Activated naive CD4-positive, alpha-beta T cell treated with anti-CD3 and anti-CD28 coated beads, Interleukin-2, amount 50 U/mL, for 24 hours (primary cell): ENCODE data around the gene LRRC8A.
"Not testable (repeated sequence)": the region's sequence is repeated elsewhere in the genome, so short reads cannot be mapped to it uniquely, and the experiment has no call there.

Experiments
- H3K27ac Mint-ChIP-seq: one replicate; pipeline ENCODE4 v1.8.0; 2021; ENCODE audit warnings: mild to moderate bottlenecking, mixed read lengths
- H3K27me3 Mint-ChIP-seq: one replicate; pipeline ENCODE4 v1.8.0; 2021; ENCODE audit warnings: mixed read lengths
- H3K36me3 Mint-ChIP-seq: one replicate; pipeline ENCODE4 v1.8.0; 2021; ENCODE audit warnings: mixed read lengths
- H3K4me1 Mint-ChIP-seq: one replicate; pipeline ENCODE4 v1.8.0; 2021; ENCODE audit warnings: mixed read lengths
- H3K4me3 Mint-ChIP-seq: one replicate; pipeline ENCODE4 v1.8.0; 2021; ENCODE audit warnings: mild to moderate bottlenecking, mixed read lengths
- H3K9me3 Mint-ChIP-seq: one replicate; pipeline ENCODE4 v1.8.0; 2021; ENCODE audit warnings: mixed read lengths

Gene LRRC8A

GRCh38 chr9:128946571-128947276 is 64.8 kb downstream of the LRRC8A start:
- H3K4me3 Mint-ChIP-seq: peak overlapping the region; percentile 89
- peaks cover 10% of the 10 kb centered on the region for H3K36me3 Mint-ChIP-seq
- H3K27ac Mint-ChIP-seq: peak overlapping the region; percentile 97
- peaks cover 29% of the 10 kb centered on the region for H3K4me1 Mint-ChIP-seq
- no peaks in the 10 kb centered on the region for H3K9me3 Mint-ChIP-seq
- no peaks in the 10 kb centered on the region for H3K27me3 Mint-ChIP-seq

- Mint-ChIP-seq H3K9me3 (no peaks in the 10 kb centered on the region), H3K4me3 (peak overlapping the region; percentile 89), H3K27me3 (no peaks in the 10 kb centered on the region), H3K4me1 (peaks cover 29% of the 10 kb centered on the region), H3K27ac (peak overlapping the region; percentile 97), H3K36me3 (peaks cover 10% of the 10 kb centered on the region)
Measured at GRCh38 chr9:128947277-128947526, 65.3 kb downstream of the LRRC8A start.

GRCh38 chr9:128947527-128948301 is 65.8 kb downstream of the LRRC8A start, which contains the start of the genes DOLK and NUP188:
Gene DOLK (minus strand): TSS chr9:128947603. CDS start chr9:128947303, 300 bp downstream.
Gene NUP188 (plus strand): TSS chr9:128947699. CDS start chr9:128947720, 21 bp downstream.
- H3K4me1 Mint-ChIP-seq: peaks cover 30% of the 10 kb centered on the region
- H3K4me3 Mint-ChIP-seq: peak within 1 kb of the TSS; percentile 89
- no peaks in the 10 kb centered on the region for H3K9me3 Mint-ChIP-seq
- H3K27me3 Mint-ChIP-seq: no peaks in the 10 kb centered on the region
- H3K36me3 Mint-ChIP-seq: peaks cover 13% of the 10 kb centered on the region
- peak within 1 kb of the TSS; percentile 97 for H3K27ac Mint-ChIP-seq

GRCh38 chr9:128961403-128961802 is 79.5 kb downstream of the LRRC8A start:
- not testable (repeated sequence) for H3K27ac Mint-ChIP-seq, H3K36me3 Mint-ChIP-seq, H3K27me3 Mint-ChIP-seq, H3K4me3 Mint-ChIP-seq, H3K4me1 Mint-ChIP-seq, H3K9me3 Mint-ChIP-seq
